ENCODE results near the gene TMEM52B.
"Not testable (repeated sequence)": the region's sequence is repeated elsewhere in the genome, so short reads cannot be mapped to it uniquely, and the experiment has no call there.

The TMEM52B gene

DNA sequence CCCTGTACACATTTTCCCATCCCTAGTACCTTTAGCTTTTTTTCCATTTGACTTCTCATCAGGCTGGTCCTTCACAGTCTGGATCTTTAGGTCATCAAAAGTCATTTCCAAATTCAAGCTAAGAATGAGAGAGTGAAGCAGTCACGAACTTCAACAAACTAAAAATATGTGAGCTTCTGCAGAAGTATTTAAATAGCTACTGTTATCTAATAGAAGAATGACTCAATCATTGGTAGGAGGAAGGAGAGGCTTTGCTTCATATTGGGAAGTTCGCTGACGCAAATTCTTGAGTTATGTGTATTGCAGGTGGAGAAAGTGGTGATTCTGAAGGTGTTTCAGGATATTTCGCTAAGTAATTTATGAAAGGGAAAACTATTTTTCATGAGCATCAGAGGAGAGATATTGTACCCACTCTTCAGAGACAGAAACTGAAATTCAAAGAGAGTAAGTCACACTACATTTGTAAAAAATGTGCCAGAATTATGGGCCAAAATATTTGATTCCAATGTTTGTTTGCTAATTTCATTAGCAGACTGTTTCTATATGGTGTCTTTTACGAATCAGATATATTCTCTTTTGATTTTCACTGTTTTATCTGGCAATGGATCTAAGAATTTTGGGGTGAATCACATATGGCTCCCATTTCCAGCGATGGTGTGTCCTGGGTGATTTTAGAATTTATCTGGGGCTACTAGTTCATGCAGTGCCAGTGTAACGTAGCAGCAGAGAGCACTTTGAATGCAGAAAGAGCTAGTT lies 6.7 kb upstream of the TMEM52B start, which contains the start of gene OLR1:
Gene OLR1, minus strand, starts transcription at position 160 of the 756 bp plus-strand sequence. Its CDS starts 55 bp downstream, at position 105.
- no peak for DNase-seq (ENCODE audit: low read depth in 2 of 2)

DNA sequence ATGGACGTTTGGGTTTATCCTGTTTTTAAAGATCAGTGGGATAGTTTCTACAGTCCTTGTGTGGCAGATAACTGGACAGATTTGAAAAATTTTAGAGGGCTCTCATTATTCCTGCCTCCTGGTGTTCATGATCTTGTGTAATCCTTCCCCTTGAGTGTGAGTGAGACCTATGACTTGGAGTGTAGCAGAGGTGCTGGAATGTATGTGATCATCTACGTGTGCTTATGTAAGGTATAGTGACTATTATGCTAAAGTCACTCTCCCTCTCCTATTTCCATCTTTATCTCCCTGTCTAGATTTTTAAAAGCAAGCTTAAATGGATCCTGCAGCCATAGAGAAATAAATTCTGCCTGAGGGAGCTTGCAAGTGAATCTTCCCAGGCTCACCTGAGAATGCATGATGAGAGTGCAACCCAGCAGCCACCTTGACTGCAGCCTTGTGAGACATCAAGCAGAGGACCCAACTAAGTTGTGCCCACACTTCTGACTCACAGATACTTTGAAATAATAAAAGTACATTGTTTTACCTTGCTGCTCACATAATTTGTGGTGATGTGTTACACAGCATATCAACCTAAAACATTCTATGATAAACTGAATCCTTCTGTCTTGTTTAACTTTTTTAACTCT lies 3.7 kb upstream of the TMEM52B start:
- no peak for DNase-seq (ENCODE audit: low read depth in 2 of 2)

DNA sequence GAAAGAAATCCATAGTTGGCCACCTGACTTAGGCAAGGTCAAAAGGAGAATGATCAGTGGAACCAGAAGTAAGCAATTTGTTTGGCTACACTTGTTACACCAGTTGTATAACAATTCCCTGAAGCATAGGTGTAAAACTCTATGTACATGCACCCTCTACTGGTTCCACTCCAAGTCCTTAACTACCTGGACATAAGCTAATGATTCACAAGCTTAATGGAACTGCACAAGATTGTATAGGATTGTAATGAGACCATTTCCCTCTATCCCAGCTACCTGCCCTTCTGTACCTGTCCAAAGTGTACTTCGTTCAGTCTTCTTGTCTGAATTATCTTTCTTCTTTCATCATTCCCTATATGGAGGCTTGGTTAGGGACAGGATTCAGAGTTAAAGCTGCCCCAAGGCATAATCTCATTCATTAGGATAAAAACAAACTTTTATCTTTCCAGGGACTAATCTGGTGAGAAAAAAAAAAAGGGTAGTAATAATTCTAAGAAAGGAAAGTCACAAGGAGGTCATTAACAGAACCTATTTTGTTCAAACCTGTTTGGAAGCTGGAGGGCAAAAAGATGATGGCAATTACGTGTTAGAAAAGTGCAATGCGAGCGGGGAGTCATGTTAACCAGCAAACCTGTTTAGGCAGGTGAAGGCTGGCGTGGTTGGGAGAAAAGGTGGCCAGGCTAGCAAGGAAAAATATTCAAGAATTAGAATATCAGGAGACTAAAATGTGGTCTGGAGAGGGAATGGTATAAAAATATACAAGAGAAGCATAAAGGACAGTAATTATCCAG lies 2.8 kb upstream of the TMEM52B start:
- DNase-seq (ENCODE audit: low read depth in 2 of 2) = no peak

DNA sequence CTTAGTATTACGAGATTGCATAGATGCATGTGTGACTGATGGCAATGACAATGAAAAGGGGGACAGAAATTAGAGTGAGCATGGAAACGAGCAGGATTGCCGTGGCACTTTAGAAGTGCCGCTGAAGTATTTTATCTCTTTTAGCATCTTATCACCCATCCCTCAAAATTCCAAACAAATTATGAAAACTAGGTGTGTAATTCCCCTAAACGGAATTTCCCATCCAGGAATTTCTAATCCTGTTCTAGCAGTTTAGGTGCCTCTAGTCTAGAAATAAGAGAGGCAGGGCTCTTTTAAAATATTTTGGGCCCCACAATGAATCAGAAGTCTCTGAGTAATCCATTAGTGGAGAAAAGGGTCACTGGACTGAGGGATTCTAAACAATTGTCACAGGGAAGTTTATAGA lies 947 bp downstream of the TMEM52B start:
- DNase-seq (ENCODE audit: low read depth in 2 of 2) = no peak

- DNase-seq (ENCODE audit: low read depth in 2 of 2) = no peak
Measured at GRCh38 chr12:10182354-10183049, 3.7 kb downstream of the TMEM52B start.

- no peak for DNase-seq (ENCODE audit: low read depth in 2 of 2)
Measured at GRCh38 chr12:10184261-10184843, 5.5 kb downstream of the TMEM52B start.

GRCh38 chr12:10186299-10186698 lies 7.5 kb downstream of the TMEM52B start:
- no peak for DNase-seq (ENCODE audit: low read depth in 2 of 2)

- not testable (repeated sequence) for DNase-seq (ENCODE audit: low read depth in 2 of 2)
Measured at GRCh38 chr12:10186958-10187357, 8.1 kb downstream of the TMEM52B start.

- DNase-seq (ENCODE audit: low read depth in 2 of 2) = no peak
Measured at GRCh38 chr12:10189653-10190052, 10.8 kb downstream of the TMEM52B start.

- peak in 1 of 2 donors; percentile 12 for DNase-seq (ENCODE audit: low read depth in 2 of 2)
Measured at GRCh38 chr12:10190558-10191388, 11.9 kb downstream of the TMEM52B start.

DNA sequence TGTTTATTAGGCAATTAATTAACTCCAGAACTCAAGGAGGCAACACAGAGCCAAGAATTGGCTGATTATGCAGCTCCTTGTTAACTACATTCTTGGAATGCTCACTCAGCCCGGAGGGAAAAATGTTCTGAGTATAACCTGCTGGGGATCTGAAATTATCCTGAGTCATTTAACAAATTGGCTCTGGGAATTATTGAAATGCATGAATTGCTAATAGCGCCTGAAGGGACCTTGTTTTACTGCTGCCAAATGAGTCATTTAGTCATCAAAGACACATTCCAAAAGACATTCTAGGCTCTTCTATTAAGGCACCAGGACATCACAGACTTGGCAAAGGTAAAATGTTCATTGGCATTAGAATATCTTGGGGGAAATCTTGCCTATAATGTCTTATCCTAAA lies 13.0 kb downstream of the TMEM52B start:
- no peak for DNase-seq (ENCODE audit: low read depth in 2 of 2)

DNA sequence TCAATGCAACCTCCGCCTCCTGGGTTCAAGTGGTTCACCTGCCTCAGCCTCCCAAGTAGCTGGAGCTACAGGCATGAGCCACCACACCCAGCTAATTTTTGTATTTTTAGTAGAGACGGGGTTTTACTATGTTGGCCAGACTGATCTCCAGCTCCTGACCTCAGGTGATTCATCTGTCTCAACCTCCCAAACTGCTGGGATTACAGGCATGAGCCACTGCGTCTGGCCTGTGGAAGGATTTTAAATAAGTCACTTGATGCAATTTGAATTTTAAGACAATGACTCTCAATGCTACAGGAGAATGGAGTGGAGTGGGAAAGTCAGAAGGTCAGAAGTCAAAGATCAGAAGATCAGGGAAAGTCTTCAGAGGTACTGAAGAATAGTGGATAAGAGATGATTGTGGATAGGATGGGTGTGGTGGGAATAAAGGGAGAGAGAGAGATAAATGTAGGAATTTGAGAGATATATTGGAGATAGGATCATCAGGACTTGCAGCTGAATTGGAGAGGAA lies 15.4 kb downstream of the TMEM52B start:
- no peak for DNase-seq (ENCODE audit: low read depth in 2 of 2)

GRCh38 chr12:10196210-10196609 lies 17.4 kb downstream of the TMEM52B start:
- no peak for DNase-seq (ENCODE audit: low read depth in 2 of 2)

DNA sequence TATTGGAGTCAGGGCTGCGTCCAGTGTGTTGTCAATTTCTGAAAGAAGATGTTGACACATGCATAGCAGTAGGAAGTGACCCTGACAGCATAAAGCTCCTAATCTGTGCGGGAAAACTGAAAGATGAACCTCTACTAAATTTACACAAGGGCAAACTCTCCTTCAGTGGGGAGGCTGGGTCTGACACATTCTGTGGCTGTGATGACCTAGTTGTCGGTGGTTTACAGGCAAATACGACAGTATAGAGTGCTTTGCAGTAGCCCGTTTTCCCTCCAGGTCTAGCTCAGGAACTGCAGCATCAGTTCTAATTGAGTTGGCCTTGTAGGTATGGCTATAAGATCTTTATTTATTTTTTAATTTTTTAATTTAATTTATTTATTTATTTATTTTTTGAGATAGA lies 19.0 kb downstream of the TMEM52B start:
- DNase-seq (ENCODE audit: low read depth in 2 of 2) = no peak

DNA sequence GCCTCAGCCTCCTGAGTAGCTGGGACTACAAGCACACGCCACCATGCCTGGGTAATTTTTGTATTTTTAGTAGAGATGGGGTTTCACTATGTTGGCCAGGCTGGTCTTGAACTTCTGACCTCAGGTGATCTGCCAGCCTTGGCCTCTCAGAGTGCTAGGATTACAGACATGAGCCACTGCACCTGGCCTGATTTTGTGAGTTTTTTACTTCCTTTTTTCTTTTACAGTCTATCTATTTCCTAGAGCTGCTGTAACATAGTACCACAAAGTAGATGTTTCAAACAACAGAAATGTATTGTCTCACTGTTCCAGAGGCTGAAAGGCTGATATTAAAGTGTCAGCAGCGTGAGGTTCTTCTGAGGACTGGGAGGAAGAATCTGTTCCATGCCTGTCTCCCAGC lies 25.7 kb downstream of the TMEM52B start:
- DNase-seq (ENCODE audit: low read depth in 2 of 2) = not testable (repeated sequence)

DNA sequence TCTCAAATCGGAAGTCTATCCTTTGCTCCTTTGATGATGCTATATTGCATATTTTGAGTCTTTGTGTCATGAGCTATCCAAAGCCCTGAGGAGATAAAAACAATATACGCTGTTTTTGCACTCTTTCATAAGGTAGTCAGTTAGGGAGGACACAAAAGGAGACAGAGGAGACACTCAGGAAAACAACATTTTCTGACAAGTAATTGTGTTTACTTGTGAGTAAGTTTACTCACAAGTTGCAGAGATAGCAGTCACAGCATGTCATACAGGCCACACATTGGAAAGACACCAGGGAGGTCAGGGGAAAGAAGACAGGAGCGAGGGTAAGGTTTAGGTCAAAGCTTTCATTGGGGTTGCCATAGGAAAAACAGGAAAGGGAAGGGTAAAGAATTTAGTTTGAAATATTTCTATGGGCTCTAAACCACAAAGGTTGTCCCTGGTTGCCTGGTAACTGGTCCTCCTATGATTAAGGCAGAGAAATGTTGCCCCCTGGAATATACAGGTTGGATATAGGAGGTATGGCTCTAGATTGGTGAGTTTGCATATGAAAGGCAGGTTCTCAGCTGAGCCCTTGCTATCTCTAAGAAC lies 26.5 kb downstream of the TMEM52B start:
- no peak for DNase-seq (ENCODE audit: low read depth in 2 of 2)

- no peak for DNase-seq (ENCODE audit: low read depth in 2 of 2)
Measured at GRCh38 chr12:10207136-10207535, 28.3 kb downstream of the TMEM52B start.

DNA sequence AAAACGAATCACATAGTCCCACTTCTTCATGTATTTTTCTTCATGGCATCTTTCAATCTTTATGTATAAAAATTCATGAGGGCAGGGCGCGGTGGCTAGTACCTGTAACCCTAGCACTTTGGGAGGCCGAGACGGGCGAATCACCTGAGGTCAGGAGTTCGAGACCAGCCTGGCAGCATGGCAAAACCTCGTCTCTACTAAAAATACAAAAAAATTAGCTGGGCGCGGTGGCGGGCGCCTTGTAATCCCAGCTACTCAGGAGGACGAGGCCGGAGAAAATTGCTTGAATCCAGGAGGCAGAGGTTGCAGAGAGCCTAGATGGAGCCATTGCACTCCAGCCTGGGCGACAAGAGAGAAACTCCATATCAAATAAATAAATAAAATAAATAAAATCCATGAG lies 31.4 kb downstream of the TMEM52B start:
- no peak for DNase-seq (ENCODE audit: low read depth in 2 of 2)

DNA sequence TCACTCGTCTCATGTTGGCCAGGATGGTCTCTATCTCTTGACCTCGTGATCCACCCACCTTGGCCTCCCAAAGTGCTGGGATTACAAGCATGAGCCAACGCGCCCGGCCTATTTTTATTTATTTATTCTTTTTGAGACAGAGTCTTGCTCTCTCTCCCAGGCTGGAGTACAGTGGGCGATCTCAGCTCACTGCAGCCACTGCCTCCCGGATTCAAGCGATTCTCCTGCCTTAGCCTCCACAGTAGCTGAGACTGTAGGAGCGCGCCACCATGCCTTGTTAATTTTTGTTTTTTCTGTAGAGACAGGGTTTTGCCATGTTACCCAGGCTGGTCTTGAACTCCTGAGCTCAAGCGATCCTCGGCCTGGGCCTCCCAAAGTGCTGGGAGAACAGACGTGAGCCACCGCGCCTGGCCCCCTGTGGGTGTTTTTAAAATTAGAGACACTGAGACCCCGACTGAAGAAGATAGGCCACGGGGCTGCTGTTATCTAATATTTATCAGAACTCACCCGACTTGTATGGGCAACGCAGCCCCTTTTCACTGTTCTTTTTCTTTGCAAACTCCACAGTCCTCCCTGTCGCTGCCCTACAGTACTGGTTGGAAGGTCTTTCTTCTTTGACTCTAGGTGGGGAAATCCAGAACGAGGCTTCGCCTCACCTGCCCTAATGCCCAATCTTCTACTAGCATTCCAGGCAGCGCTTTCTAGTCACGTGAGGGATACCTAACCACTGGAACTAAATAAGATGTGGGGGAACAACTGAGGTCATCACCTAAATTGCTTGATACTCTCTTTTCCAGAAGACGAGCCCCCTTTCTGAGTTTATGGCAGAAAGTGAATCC lies 32.5 kb downstream of the TMEM52B start:
- DNase-seq (ENCODE audit: low read depth in 2 of 2) = no peak
